Naive thymus-derived CD8-positive, alpha-beta T cell (primary cell): ENCODE data around the gene TNFSF8. TPM values are rescaled to one million over a fixed set of nuclear protein-coding genes. Genes with fewer than 3 reads are reported as not detected.
A peak's percentile ranks its signal among the peaks of the same experiment; 100 is the strongest.

Source experiments
- ATAC-seq, 2 donors: fragments of 150-1000 bp; cut with Tn5 transposase in 1 of 2; sonication (Bioruptor Pico), chemical (Tn5 transposase) in 1 of 2; 1 replicate in 1 of 2; 2 replicates in 1 of 2; pipeline ENCODE4 v1.10.0; 2021; ENCODE audit warnings: mild to moderate bottlenecking in 2 of 2, moderate library complexity in 2 of 2
- POLR2A ChIA-PET: fragments of 350-600 bp; sonication (Branson Sonifier 250); formaldehyde crosslinking; loops from one replicate; lab custom pipeline; 2021; ENCODE audit warnings: antibody characterized with exemption; lab: Charles Lee
- DNase-seq, 10 donors: peaks; one replicate each; pipeline versions ENCODE4 v3.0.0 to v3.0.0-alpha.2; 2020 to 2022
- H3K27ac Mint-ChIP-seq, 10 donors: one replicate each; pipeline ENCODE4 v1.8.0; 2020 to 2022; ENCODE audit warnings: mild to moderate bottlenecking in 10 of 10, mixed read lengths in 10 of 10, moderate library complexity in 4 of 10, inconsistent platforms in 1 of 10
- H3K27me3 Mint-ChIP-seq, 5 donors: one replicate each; pipeline ENCODE4 v1.8.0; 2021 to 2022; ENCODE audit warnings: mixed read lengths in 5 of 5
- H3K36me3 Mint-ChIP-seq, 3 donors: one replicate each; pipeline ENCODE4 v1.8.0; 2020 to 2022; ENCODE audit warnings: mixed read lengths in 3 of 3, mild to moderate bottlenecking in 2 of 3, inconsistent platforms in 1 of 3
- H3K4me1 Mint-ChIP-seq, 4 donors: one replicate each; pipeline ENCODE4 v1.8.0; 2021 to 2022; ENCODE audit warnings: mixed read lengths in 4 of 4
- H3K4me3 Mint-ChIP-seq, 10 donors: one replicate each; pipeline ENCODE4 v1.8.0; 2020 to 2022; ENCODE audit warnings: mild to moderate bottlenecking in 10 of 10, mixed read lengths in 10 of 10, moderate library complexity in 6 of 10, inconsistent platforms in 1 of 10
- H3K9me3 Mint-ChIP-seq, 9 donors: one replicate each; pipeline ENCODE4 v1.8.0; 2020 to 2022; ENCODE audit warnings: mixed read lengths in 9 of 9, mild to moderate bottlenecking in 3 of 9, inconsistent platforms in 1 of 9, moderate library complexity in 1 of 9
- polyA plus RNA-seq, 3 donors: library from polyadenylated mRNA; unstranded; fragments of 300-500 nt; fragmentation: Illumina TruSeq; gene quantifications; one replicate each; pipeline ENCODE4 v1.2.3, GENCODE V29; 2021
- total RNA-seq, 8 experiments: library from RNA in 2 of 8; stranded (reverse) in 2 of 8; gene quantifications; one replicate each; pipeline ENCODE4 v1.2.3 and lab custom pipeline; 2021 to 2026

The TNFSF8 gene
- total and polyA plus RNA-seq, 5 experiments from 2014 or later: 15.9 to 81.3 (median 38.4) TPM

DNA sequence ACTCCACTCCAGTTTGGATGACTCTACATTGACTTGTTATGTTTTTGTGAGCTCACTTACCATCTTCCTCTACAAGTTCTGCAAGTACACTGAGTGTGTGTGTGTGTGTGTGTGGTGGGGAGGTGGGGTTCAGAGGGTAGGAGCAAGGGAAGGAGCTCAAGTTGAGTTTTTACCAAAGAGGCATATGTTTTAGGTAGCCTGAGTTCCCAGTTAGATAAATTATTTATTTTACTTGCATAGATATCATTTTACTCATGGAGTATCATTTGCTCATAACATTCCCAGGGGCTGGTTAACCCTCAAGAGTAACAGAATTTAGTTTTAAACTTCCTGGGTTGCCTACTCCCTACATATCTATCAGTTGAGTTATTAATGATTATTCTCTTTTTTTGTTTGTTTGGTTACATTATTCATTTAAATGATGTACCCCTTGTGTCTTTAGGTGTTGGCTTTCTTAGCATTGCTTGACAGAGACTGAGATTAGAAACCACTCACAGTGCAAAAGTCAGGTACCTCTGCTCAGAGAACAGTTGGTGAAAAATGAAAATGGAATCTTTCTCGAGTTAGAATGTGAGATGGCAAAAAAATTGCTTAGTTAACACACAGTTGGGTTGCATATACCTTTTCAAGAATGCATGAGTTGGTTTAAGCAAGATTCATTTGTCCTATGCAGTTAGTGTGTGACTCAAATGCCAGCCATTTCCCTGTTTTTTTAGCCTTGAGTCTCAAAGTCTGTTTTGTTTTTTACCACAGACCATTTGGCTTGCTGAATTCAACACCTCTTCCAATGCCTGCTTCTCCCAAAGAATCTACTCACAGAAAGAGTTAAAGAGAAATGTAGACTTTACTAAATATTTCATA, 29.2 kb downstream of the TNFSF8 start:
- H3K27me3 Mint-ChIP-seq: no peaks in the 10 kb centered on the region
- H3K9me3 Mint-ChIP-seq: no peaks in the 10 kb centered on the region
- H3K4me1 Mint-ChIP-seq: peaks cover 0 to 20% (median 7%) of the 10 kb centered on the region in 4 donors
- H3K4me3 Mint-ChIP-seq: peak overlapping the region in 5 of 10 donors; percentile 26 to 59 (median 36)
- peaks cover 24 to 52% (median 47%) of the 10 kb centered on the region in 3 donors for H3K36me3 Mint-ChIP-seq
- H3K27ac Mint-ChIP-seq: peak overlapping the region in 9 of 10 donors; percentile 23 to 71 (median 56)
- ATAC-seq (no peak), DNase-seq (no peak)
- POLR2A ChIA-PET: interaction anchor here (1.0 to 4.0 kb wide), 5 partner anchors 8 to 29 kb away, joined by 3 to 24 read pairs (median 16); partner anchors contain the start of gene TNFSF8

DNA sequence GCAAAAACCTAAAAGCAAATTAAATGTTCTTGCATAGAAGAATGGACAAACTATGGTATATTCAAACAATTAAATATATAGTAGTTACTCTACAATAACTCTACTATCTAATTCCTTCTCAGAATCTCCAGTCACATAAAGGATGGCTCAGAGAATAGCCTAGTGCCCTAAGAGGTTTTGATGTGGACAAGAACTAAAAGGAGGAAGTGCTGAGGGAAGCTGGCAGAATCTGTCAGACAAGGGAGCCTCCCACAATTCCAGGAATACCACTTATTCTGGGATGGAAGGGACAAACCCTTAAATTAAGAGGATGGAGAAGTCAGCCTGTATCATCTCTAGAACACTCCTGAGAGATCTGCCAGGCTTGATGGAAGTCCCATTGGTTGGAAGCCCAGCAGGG, 30.4 kb downstream of the TNFSF8 start:
- ATAC-seq: no peak
- POLR2A ChIA-PET: interaction anchor here (1.0 to 4.0 kb wide), 5 partner anchors 9 to 30 kb away, joined by 4 to 24 read pairs (median 16); partner anchors contain the start of gene TNFSF8
- Mint-ChIP-seq H3K27me3 (no peaks in the 10 kb centered on the region), H3K9me3 (no peaks in the 10 kb centered on the region), H3K4me3 (peak overlapping the region in 1 of 10 donors; percentile 48), H3K36me3 (peaks cover 24 to 55% (median 44%) of the 10 kb centered on the region in 3 donors), H3K27ac (no peak overlapping the region), H3K4me1 (peaks cover 11 to 28% (median 12%) of the 10 kb centered on the region in 4 donors)
- no peak for DNase-seq

DNA sequence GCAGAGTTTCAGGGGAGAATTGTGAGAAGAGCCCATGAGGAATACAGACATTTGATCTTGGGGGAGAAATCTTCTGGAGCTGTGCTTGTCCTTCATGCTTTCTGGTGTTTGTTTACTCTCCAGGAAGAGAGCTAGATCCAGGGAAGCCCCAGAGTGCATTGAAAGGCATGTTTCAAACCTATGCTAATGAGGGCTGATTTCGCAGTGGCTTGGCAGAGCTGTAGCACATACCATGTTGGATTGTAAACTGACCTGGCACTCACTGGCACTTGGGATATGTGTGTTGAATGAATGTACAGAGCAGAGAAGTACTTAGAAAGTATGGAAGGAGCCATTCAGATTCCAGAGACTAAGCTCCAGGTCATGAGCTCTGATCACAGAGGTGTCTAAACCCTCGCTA, 30.9 kb downstream of the TNFSF8 start:
- no peaks in the 10 kb centered on the region for H3K27me3 Mint-ChIP-seq
- DNase-seq (no peak), ATAC-seq (no peak)
- POLR2A ChIA-PET: interaction anchor here (2.1 to 4.0 kb wide), 5 partner anchors 10 to 31 kb away, joined by 11 to 24 read pairs (median 16); partner anchors contain the start of gene TNFSF8
- peaks cover 24 to 50% (median 41%) of the 10 kb centered on the region in 3 donors for H3K36me3 Mint-ChIP-seq
- peaks cover 16 to 32% (median 17%) of the 10 kb centered on the region in 4 donors for H3K4me1 Mint-ChIP-seq
- no peak overlapping the region for H3K4me3 Mint-ChIP-seq
- H3K27ac Mint-ChIP-seq: no peak overlapping the region
- H3K9me3 Mint-ChIP-seq: no peaks in the 10 kb centered on the region

DNA sequence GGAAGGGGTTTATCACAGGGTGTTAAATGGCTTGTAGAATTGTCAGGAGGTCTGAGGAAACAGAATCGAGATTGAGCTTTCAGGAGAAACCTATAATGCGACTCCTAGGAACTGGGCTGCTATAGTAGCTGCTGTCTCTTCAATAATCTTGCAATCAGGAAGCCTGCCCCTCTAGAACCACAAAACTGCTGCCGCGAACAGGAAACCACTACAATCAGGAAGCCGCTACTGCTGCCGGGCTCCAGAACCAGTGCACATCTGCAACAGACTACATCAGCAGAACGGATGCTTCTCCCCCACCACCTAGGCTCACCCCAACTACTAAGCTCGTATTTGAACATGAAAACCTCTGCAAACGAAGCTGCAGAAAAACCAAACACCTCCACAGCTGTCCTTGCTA, 31.6 kb downstream of the TNFSF8 start:
- Mint-ChIP-seq H3K27ac (no peak overlapping the region), H3K4me1 (peaks cover 23 to 36% (median 24%) of the 10 kb centered on the region in 4 donors), H3K36me3 (peaks cover 20 to 48% (median 37%) of the 10 kb centered on the region in 3 donors), H3K9me3 (no peaks in the 10 kb centered on the region), H3K4me3 (no peak overlapping the region), H3K27me3 (no peaks in the 10 kb centered on the region)
- peak; percentile 46 to 92 (median 82) for DNase-seq
- POLR2A ChIA-PET: interaction anchor here (0.6 to 4.0 kb wide), 9 partner anchors 10 to 311 kb away, joined by 3 to 24 read pairs (median 11); partner anchors contain the start of genes ATP6V1G1 and TNFSF8
- ATAC-seq: peak; percentile 98 to 99

DNA sequence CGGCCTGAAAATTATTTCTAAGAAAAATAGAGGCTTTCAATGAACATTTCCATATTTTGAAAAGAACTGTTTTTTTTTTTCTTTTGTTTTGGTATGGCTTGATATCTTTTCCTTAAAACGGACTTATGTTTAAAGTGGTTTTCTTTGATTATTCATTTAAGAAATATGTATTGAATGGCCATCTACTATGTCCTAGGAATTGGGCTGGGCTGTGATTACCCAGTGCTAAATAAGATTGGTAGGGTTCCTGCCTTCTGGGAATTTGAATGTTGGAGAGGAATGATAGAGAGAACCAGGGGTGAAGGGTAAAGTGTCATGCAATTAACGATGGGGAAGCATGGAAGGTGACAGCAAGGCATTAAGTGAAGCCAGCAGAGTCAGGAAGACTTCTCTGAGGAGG, 33.2 kb downstream of the TNFSF8 start:
- H3K36me3 Mint-ChIP-seq: peaks cover 12 to 42% (median 23%) of the 10 kb centered on the region in 3 donors
- DNase-seq (no peak), ATAC-seq (no peak)
- H3K27me3 Mint-ChIP-seq: no peaks in the 10 kb centered on the region
- POLR2A ChIA-PET: interaction anchor here (2.1 to 4.0 kb wide), 3 partner anchors 8 to 27 kb away, joined by 11 to 20 read pairs (median 15); no protein-coding TSS in a partner anchor
- H3K4me3 Mint-ChIP-seq: no peak overlapping the region
- H3K4me1 Mint-ChIP-seq: peaks cover 27 to 35% (median 30%) of the 10 kb centered on the region in 4 donors
- no peaks in the 10 kb centered on the region for H3K9me3 Mint-ChIP-seq
- H3K27ac Mint-ChIP-seq: no peak overlapping the region

DNA sequence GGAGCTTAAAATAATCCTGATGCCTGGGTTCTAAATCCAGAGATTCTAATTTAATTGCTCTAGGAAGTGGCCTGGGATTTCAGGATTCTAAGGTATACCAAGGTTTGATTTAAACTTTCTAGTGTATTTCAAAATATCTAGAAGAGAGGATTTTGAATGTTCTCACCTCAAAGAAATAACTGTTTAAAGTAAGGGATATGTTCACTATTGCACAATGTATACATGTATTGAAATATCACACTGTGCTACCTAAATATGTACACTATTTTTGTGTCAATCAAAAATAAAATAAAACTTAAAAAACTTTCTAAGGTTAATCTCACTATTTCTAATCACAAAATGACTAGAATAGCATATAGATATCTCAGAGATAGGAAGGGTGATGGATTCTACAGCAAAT, 34.0 kb downstream of the TNFSF8 start:
- ATAC-seq (no peak), DNase-seq (no peak)
- Mint-ChIP-seq H3K4me1 (peaks cover 24 to 35% (median 32%) of the 10 kb centered on the region in 4 donors), H3K9me3 (no peaks in the 10 kb centered on the region), H3K27ac (peak overlapping the region in 2 of 10 donors; percentile 20 to 25), H3K4me3 (no peak overlapping the region), H3K27me3 (no peaks in the 10 kb centered on the region), H3K36me3 (peaks cover 5 to 33% (median 15%) of the 10 kb centered on the region in 3 donors)
- POLR2A ChIA-PET: interaction anchor here (0.7 to 1.2 kb wide), 2 partner anchors 28 to 34 kb away, joined by 4 read pairs; partner anchors contain the start of gene TNFSF8

DNA sequence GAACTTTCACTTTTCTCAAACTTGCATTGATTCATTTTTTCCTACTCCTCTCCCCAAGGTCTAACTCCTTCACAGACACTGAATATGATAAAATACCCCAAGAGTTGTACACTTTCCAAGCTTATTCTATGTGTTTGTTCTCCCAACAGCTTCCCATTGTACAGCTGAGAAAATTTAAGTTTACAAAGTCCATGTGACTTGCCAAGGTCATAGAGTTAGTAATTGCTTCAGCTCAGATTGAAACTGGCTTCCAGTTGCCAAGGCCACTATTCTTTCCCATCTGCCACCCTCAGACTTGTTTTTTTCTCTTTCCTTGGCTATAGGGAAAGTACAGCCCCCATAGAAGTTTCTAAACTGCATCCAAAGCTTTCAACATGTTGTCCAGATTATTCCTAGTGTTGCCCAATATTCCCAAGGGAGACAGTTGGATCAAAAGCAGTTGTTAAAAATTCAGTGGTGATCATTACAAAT, 34.8 kb downstream of the TNFSF8 start:
- Mint-ChIP-seq H3K27me3 (no peaks in the 10 kb centered on the region), H3K27ac (peak overlapping the region in 8 of 10 donors; percentile 5 to 60 (median 29)), H3K4me1 (peaks cover 24 to 39% (median 35%) of the 10 kb centered on the region in 4 donors), H3K4me3 (peak overlapping the region in 3 of 10 donors; percentile 4 to 51 (median 20)), H3K36me3 (peaks cover 5 to 27% (median 9%) of the 10 kb centered on the region in 3 donors), H3K9me3 (no peaks in the 10 kb centered on the region)
- ATAC-seq (no peak), DNase-seq (no peak)
- POLR2A ChIA-PET: interaction anchor here (0.7 to 1.2 kb wide), 2 partner anchors 27 to 35 kb away, joined by 4 read pairs; partner anchors contain the start of gene TNFSF8

DNA sequence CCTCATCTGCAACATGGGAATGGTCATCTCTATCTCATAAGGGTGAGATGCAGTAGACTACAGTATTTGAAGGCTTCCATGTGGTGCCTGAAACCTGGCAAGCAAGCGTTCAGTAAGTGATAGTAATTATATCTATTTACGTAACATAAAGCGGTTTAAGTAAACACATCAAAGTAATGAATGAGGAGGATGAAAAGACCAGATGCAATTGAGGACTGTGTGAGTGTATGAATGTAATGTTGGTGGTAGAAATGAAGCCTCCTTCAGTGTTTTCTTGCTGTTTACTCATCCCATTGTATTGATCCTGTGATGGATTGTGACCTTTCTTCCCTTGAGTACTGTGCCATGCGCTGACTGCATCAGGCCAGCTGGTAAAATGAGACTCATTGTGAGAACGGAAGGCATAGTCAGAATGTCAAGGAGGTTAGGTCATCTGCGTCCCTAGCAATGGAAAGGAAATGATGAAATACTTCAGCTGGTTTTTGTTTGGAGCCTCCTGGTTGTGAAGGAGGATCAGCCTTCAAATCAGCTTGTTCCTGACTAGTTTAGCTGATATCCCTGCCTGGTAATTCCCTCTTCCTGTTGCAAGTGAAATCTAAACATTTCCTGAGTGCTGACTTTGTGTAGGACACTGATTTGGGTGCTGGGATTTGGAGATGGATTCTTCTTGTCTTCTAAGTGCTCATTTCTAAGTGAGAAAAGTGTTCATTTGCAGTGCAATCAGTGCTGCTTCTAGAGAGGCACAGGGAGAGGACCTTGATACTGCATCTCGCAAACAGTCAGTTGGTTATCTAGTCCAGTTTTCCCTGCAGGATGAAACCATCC, 35.6 kb downstream of the TNFSF8 start:
- ATAC-seq (no peak), DNase-seq (no peak)
- POLR2A ChIA-PET: interaction anchor here (1.2 kb wide), 1 partner anchor 36 kb away, joined by 4 read pairs; the partner anchor contains the start of gene TNFSF8
- Mint-ChIP-seq H3K9me3 (no peaks in the 10 kb centered on the region), H3K27me3 (no peaks in the 10 kb centered on the region), H3K4me1 (peaks cover 28 to 46% (median 43%) of the 10 kb centered on the region in 4 donors), H3K27ac (peak overlapping the region in 7 of 10 donors; percentile 3 to 81 (median 56)), H3K36me3 (peaks cover 5 to 22% (median 7%) of the 10 kb centered on the region in 3 donors), H3K4me3 (peak overlapping the region in 5 of 10 donors; percentile 18 to 55 (median 23))

DNA sequence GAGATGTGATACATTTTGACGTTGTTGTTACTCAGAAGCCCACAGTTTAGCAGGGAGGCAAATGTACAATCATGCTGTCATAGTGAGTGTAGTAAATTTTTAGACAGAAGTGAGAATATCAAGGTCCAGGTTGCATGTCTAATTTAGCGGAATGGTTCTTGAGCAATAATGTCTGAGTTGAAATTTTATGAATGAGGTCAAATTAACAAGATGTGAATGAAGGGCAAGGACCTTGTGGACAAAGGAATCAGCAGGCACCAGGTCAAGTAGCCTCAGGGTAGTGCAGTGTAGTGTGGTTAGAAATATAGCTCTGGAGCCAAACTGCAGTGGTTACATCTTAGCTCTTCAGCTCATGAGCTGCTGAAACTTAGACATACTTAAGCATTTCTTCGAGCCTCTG, 36.2 kb downstream of the TNFSF8 start:
- H3K4me3 Mint-ChIP-seq: peak overlapping the region in 1 of 10 donors; percentile 18
- H3K36me3 Mint-ChIP-seq: peaks cover 5 to 22% (median 7%) of the 10 kb centered on the region in 3 donors
- POLR2A ChIA-PET: no interaction called here
- no peak for DNase-seq
- peaks cover 33 to 52% (median 49%) of the 10 kb centered on the region in 4 donors for H3K4me1 Mint-ChIP-seq
- peak overlapping the region in 3 of 10 donors; percentile 25 to 69 (median 40) for H3K27ac Mint-ChIP-seq
- no peaks in the 10 kb centered on the region for H3K9me3 Mint-ChIP-seq
- no peaks in the 10 kb centered on the region for H3K27me3 Mint-ChIP-seq
- ATAC-seq: no peak

DNA sequence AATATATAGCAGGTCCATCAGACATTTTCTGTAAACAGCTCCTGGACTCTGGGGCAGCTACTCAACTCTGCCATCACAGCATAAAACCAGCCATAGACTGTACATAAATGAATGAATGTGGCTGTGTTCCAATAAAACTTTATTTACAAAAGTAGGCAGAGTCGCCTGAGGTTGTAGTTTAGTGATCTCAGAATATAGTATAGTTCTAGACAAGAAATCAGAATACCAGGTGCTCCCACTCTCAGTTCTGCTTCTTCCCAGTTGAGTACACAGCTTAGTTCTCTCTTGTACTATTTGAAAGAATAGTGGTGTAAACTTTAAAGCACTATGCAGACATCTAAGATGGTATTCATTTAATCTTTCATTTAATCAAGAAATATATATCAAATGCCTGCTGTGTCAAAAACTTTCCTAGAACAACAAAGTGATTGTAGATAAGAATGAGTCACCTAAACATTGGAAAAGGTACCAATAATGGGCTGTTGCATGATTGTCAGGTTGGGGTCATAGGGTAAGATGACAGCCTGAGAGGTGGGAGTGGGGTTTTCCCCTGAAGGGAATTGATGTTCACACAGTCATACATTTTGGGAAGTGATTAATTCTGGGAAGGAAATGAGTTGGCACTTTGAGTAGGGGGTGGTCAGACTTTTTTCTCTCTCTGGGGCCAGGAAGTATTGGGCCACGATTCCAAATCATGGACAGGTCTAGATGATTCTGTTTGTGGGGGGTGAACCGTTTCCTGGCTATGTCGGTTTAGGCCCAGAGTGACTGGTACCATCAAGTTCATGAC, 37.0 kb downstream of the TNFSF8 start:
- Mint-ChIP-seq H3K27me3 (no peaks in the 10 kb centered on the region), H3K4me3 (no peak overlapping the region), H3K4me1 (peaks cover 38 to 60% (median 57%) of the 10 kb centered on the region in 4 donors), H3K27ac (peak overlapping the region in 3 of 10 donors; percentile 25 to 69 (median 46)), H3K36me3 (peaks cover 5 to 22% (median 7%) of the 10 kb centered on the region in 3 donors), H3K9me3 (no peaks in the 10 kb centered on the region)
- ATAC-seq (no peak), DNase-seq (no peak)
- POLR2A ChIA-PET: interaction anchor here (1.6 kb wide), 1 partner anchor 14 kb away, joined by 3 read pairs; no protein-coding TSS in a partner anchor

DNA sequence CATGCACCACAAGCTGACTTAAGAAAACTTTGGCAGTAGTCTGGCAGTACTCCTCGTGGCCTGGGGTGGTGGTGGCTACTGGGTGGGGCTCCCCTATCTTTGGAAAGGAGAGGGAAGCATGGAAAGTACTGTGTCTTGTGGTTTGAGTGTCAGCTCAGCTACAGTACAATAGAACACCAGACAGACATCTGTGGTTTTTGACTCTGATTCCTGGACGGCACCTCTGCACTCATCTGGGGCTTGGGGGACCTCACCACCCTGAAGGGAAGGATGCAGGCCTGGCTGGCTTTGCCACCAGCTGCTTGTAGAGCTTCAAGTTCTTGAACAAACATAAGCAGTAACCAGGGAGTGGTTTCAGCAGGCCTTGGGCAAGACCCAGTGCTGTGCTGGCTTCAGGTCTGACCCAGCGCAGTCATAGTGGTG, 40.6 kb downstream of the TNFSF8 start:
- DNase-seq (no peak), ATAC-seq (peak; percentile 35 to 54)
- H3K27me3 Mint-ChIP-seq: no peaks in the 10 kb centered on the region
- H3K4me1 Mint-ChIP-seq: peaks cover 33 to 62% (median 53%) of the 10 kb centered on the region in 4 donors
- peaks cover 6 to 15% (median 12%) of the 10 kb centered on the region in 3 donors for H3K36me3 Mint-ChIP-seq
- POLR2A ChIA-PET: interaction anchor here (0.6 to 2.6 kb wide), 4 partner anchors 8 to 152 kb away, joined by 3 to 15 read pairs (median 4); no protein-coding TSS in a partner anchor
- H3K9me3 Mint-ChIP-seq: peaks cover 0 to 18% (median under 1%) of the 10 kb centered on the region in 9 donors
- peak overlapping the region in 7 of 10 donors; percentile 2 to 80 (median 62) for H3K27ac Mint-ChIP-seq
- H3K4me3 Mint-ChIP-seq: peak overlapping the region in 7 of 10 donors; percentile 9 to 52 (median 38)
